KMS-11 (cell line): Measurements from ENCODE around the gene HCN2.

Experiments
- H2AFZ ChIP-seq: fragments of 200-600 bp; sonication (generic); 2 replicates; pipeline ENCODE4 v1.6.1; 2016; ENCODE audit warnings: antibody characterized with exemption, mixed run types, low read depth
- H3K27ac ChIP-seq: fragments of 200-600 bp; sonication (generic); 2 replicates; pipeline ENCODE4 v1.6.1; 2016; ENCODE audit warnings: mild to moderate bottlenecking, mixed run types
- H3K27me3 ChIP-seq: fragments of 200-600 bp; sonication (generic); 2 replicates; pipeline ENCODE4 v1.6.1; 2017; ENCODE audit warnings: mild to moderate bottlenecking, low read depth, mixed run types, moderate library complexity; ENCODE audit not compliant: insufficient read depth
- H3K36me3 ChIP-seq: fragments of 200-600 bp; sonication (generic); 2 replicates; pipeline ENCODE4 v1.6.1; 2017; ENCODE audit warnings: mild to moderate bottlenecking, mixed run types; ENCODE audit not compliant: insufficient read depth
- H3K4me1 ChIP-seq: fragments of 200-600 bp; sonication (generic); 2 replicates; pipeline ENCODE4 v1.6.1; 2016; ENCODE audit warnings: mild to moderate bottlenecking, low read depth, mixed run types; ENCODE audit not compliant: poor library complexity, severe bottlenecking
- H3K4me2 ChIP-seq: fragments of 200-600 bp; sonication (generic); 2 replicates; pipeline ENCODE4 v1.7.0; 2016; ENCODE audit warnings: mild to moderate bottlenecking, mixed run types
- H3K4me3 ChIP-seq: fragments of 200-600 bp; sonication (generic); IDR thresholded peaks from 2 replicates; pipeline ENCODE4 v1.6.1; 2017; ENCODE audit warnings: low read depth, low read length, mixed read lengths; ENCODE audit not compliant: insufficient read depth
- H3K79me2 ChIP-seq: fragments of 200-600 bp; sonication (generic); 2 replicates; pipeline ENCODE4 v1.6.1; 2016; ENCODE audit warnings: low read depth, mixed run types; ENCODE audit not compliant: insufficient read depth
- H3K9ac ChIP-seq: fragments of 200-600 bp; sonication (generic); 2 replicates; pipeline ENCODE4 v1.6.1; 2016; ENCODE audit warnings: mild to moderate bottlenecking, mixed run types
- H4K20me1 ChIP-seq: fragments of 200-600 bp; sonication (generic); 2 replicates; pipeline ENCODE4 v1.6.1; 2016; ENCODE audit warnings: mild to moderate bottlenecking, mixed run types; ENCODE audit not compliant: insufficient read depth
- TF ChIP-seq, protein P1 (sequence below): fragments of 200-600 bp; sonication (generic); conservative IDR thresholded peaks from 2 replicates; pipeline ENCODE4 v1.6.1; 2017; ENCODE audit warnings: low read depth, mild to moderate bottlenecking, antibody characterized with exemption, low read length, moderate library complexity, mixed read lengths

HCN2 gene

DNA sequence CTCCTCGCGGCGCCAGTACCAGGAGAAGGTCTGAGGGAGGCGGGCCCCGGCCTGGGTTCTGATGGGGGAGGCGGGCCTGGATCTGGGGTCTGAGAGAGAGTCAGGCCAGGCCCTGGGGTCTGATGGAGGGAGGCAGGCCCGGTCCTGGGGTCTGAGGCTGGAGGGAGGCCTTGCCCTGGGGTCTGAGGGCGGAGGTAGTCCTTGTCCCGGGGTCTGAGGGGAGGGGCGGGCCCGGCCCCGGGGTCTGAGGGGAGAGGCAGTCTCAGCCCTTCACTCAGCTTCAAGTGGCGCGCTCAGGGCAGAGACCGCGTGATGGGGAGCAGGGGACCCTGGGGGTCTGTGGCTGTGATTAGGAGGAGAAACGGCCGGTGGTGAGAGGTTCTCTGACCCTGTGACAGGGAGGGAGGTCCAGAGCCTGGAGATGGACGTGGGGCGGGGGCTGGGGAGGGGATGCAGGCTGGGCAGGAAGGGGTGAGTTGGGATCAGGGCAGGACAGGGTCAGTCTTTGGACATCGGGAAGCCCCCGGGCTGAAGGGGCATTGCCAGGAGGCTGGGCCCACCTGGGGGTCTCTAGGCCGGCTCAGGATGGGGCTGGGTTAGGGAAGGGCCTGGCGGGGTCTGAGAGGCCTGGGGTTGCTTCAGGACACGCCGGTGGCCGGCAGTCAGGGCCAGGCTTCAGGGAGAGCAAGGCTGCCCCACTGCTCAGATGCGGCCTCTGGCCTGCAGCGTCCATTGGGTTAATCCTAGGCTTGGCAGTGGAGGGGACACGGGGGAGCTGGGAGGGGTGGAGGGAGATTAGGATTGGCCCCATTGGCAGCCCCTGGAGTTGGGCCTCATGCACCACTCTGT, 18.7 kb downstream of the HCN2 start:
- H3K27ac ChIP-seq: no peak overlapping the region
- TF ChIP-seq, protein P1, sequence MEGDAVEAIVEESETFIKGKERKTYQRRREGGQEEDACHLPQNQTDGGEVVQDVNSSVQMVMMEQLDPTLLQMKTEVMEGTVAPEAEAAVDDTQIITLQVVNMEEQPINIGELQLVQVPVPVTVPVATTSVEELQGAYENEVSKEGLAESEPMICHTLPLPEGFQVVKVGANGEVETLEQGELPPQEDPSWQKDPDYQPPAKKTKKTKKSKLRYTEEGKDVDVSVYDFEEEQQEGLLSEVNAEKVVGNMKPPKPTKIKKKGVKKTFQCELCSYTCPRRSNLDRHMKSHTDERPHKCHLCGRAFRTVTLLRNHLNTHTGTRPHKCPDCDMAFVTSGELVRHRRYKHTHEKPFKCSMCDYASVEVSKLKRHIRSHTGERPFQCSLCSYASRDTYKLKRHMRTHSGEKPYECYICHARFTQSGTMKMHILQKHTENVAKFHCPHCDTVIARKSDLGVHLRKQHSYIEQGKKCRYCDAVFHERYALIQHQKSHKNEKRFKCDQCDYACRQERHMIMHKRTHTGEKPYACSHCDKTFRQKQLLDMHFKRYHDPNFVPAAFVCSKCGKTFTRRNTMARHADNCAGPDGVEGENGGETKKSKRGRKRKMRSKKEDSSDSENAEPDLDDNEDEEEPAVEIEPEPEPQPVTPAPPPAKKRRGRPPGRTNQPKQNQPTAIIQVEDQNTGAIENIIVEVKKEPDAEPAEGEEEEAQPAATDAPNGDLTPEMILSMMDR: no peak
- no peaks in the 10 kb centered on the region for H4K20me1 ChIP-seq
- H3K27me3 ChIP-seq: no peaks in the 10 kb centered on the region
- H3K4me1 ChIP-seq: no peaks in the 10 kb centered on the region
- H3K36me3 ChIP-seq: no peaks in the 10 kb centered on the region
- H3K79me2 ChIP-seq: no peaks in the 10 kb centered on the region
- no peak overlapping the region for H2AFZ ChIP-seq
- H3K4me2 ChIP-seq: no peak overlapping the region
- H3K4me3 ChIP-seq: no peak overlapping the region
- H3K9ac ChIP-seq: no peak overlapping the region

DNA sequence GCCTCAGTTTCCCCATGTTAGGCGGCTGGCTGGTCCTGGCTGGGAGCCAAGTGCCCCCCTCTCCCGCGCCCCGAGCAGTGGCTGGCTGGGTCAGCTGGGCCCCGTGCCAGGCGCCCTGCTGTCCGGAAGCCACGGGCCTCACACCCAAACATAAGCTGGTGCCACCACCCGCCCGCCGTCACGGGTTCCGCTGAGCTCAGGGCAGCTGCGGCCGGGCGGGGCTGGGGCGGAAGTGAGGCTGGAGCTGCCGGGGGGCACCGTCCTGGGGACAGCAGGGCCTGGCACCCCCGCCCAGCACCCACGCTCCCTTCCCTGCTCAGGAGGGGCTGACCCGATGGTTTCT, 19.3 kb downstream of the HCN2 start:
- Histone ChIP-seq H3K4me2 (no peak overlapping the region), H3K36me3 (no peaks in the 10 kb centered on the region), H2AFZ (no peak overlapping the region), H3K4me3 (no peak overlapping the region), H3K9ac (no peak overlapping the region), H4K20me1 (no peaks in the 10 kb centered on the region), H3K27ac (no peak overlapping the region), H3K27me3 (no peaks in the 10 kb centered on the region), H3K79me2 (no peaks in the 10 kb centered on the region), H3K4me1 (no peaks in the 10 kb centered on the region)
- TF ChIP-seq, protein P1: no peak

DNA sequence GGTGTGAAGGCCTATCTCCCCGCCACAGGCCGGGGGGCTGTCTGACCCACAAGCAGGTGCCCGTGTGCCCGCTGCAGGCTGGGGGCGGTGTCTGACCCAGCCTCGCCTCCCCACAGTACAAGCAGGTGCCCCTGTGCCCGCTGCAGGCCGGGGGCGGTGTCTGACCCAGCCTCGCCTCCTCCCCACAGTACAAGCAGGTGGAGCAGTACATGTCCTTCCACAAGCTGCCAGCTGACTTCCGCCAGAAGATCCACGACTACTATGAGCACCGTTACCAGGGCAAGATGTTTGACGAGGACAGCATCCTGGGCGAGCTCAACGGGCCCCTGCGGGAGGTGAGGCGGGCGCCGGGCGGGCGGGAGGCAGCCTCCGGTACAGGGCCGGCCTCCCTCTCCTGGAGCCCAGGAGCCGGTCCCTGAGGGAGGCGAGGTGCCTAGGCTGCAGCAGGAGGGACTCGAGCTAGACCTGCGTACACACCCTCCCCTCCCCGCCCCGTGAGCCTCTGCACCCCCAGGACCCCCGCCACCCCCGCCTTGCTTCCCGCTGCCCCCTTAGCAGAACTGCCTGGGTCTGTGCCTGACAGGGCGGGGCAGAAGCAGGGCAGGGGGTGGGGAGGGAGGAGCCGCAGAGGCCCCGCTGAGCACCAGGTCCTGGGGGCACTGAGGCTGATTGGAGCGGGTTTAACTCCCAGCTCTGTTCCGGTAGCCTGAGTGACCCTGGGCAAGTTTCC, 20.6 kb downstream of the HCN2 start:
- Histone ChIP-seq H4K20me1 (no peaks in the 10 kb centered on the region), H3K4me1 (no peaks in the 10 kb centered on the region), H3K27me3 (no peaks in the 10 kb centered on the region), H3K36me3 (no peaks in the 10 kb centered on the region), H3K27ac (no peak overlapping the region), H3K4me2 (no peak overlapping the region), H3K9ac (no peak overlapping the region), H2AFZ (no peak overlapping the region), H3K4me3 (no peak overlapping the region), H3K79me2 (no peaks in the 10 kb centered on the region)
- TF ChIP-seq, protein P1: no peak

DNA sequence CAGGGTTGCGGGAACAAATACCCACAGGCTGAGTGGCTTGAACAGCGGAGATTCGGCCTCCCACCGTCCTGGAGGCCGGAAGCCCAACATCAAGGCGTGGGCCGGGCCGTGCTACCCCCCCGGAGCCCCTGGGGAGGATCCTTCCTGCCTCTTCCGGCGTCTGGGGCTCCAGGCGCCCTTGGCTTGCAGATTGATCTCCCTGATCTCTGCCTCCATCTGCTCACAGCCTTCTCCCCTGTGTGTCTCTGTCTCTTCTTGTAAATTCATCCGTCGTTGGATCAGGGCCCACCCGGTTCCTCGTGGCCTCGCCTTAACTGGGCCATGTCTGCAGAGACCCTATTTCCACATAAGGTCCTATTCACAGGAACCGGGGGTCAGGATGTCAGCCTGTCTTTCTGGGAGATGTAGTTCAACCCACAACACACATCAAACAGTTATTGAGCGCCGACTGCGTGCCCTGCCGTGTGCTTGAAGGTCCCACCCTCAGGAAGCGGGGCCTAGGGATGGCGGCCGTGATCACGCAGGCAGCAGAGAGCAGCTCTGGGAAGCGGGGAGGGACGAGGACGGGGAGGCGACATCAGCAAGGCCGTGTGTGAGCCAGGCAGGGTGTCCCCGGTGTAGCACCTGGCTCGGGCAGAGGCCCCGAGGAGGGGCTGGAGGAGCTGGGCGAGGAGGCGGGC, 21.3 kb downstream of the HCN2 start:
- Histone ChIP-seq H3K36me3 (no peaks in the 10 kb centered on the region), H2AFZ (no peak overlapping the region), H4K20me1 (no peaks in the 10 kb centered on the region), H3K27me3 (no peaks in the 10 kb centered on the region), H3K4me2 (no peak overlapping the region), H3K9ac (no peak overlapping the region), H3K27ac (no peak overlapping the region), H3K4me1 (no peaks in the 10 kb centered on the region), H3K4me3 (no peak overlapping the region), H3K79me2 (no peaks in the 10 kb centered on the region)
- TF ChIP-seq, protein P1: no peak
